MM.1S (cell line): ENCODE measurements around the gene SPC24.
"Not testable (repeated sequence)": the region's sequence is repeated elsewhere in the genome, so short reads cannot be mapped to it uniquely, and the experiment has no call there.

Source experiments
- DNase-seq: peaks from one replicate; pipeline ENCODE4 v3.0.0-alpha.2; 2015
- H2AFZ ChIP-seq: fragments of 300-600 bp; sonication (generic); 2 replicates; pipeline ENCODE4 v1.6.0; 2016; ENCODE audit warnings: antibody characterized with exemption, low read length
- H3F3A ChIP-seq: fragments of 300-600 bp; sonication (generic); 2 replicates; pipeline ENCODE4 v1.6.1; 2016; ENCODE audit warnings: mild to moderate bottlenecking, antibody characterized with exemption, low read length, moderate library complexity, mixed read lengths; ENCODE audit not compliant: insufficient read depth
- H3K27ac ChIP-seq: fragments of 300-600 bp; sonication (generic); 2 replicates; pipeline ENCODE4 v1.5.1; 2016; ENCODE audit warnings: mild to moderate bottlenecking, low read length
- H3K27me3 ChIP-seq: fragments of 300-600 bp; sonication (generic); replicated peaks from 2 replicates; pipeline ENCODE4 v1.6.0; 2016; ENCODE audit warnings: low read length; ENCODE audit not compliant: insufficient read depth
- H3K36me3 ChIP-seq: fragments of 300-600 bp; sonication (generic); replicated peaks from 2 replicates; pipeline ENCODE4 v1.6.1; 2016; ENCODE audit warnings: mild to moderate bottlenecking, low read length, mixed read lengths; ENCODE audit not compliant: insufficient read depth
- H3K4me1 ChIP-seq: fragments of 300-600 bp; sonication (generic); 2 replicates; pipeline ENCODE4 v1.6.1; 2016; ENCODE audit warnings: low read length, mixed read lengths
- H3K4me2 ChIP-seq: fragments of 300-600 bp; sonication (generic); 2 replicates; pipeline ENCODE4 v1.6.0; 2016; ENCODE audit warnings: low read depth, low read length
- H3K4me3 ChIP-seq: fragments of 300-600 bp; sonication (generic); 2 replicates; pipeline ENCODE4 v1.5.1; 2016; ENCODE audit warnings: low read length, mixed read lengths
- H3K79me2 ChIP-seq: fragments of 300-600 bp; sonication (generic); 2 replicates; pipeline ENCODE4 v1.6.1; 2016; ENCODE audit warnings: mixed run types, low read length, mixed read lengths
- H3K9ac ChIP-seq: fragments of 300-600 bp; sonication (generic); 2 replicates; pipeline ENCODE4 v1.6.1; 2016; ENCODE audit warnings: low read length, mixed read lengths
- H3K9me2 ChIP-seq: fragments of 300-600 bp; sonication (generic); replicated peaks from 2 replicates; pipeline ENCODE4 v1.6.1; 2016; ENCODE audit warnings: mild to moderate bottlenecking, low read length, mixed read lengths; ENCODE audit not compliant: insufficient read depth
- H3K9me3 ChIP-seq: fragments of 300-600 bp; sonication (generic); replicated peaks from 2 replicates; pipeline ENCODE4 v1.6.1; 2016; ENCODE audit warnings: mild to moderate bottlenecking, low read length, mixed read lengths; ENCODE audit not compliant: insufficient read depth
- H4K20me1 ChIP-seq: fragments of 300-600 bp; sonication (generic); 2 replicates; pipeline ENCODE4 v1.6.1; 2016; ENCODE audit warnings: mild to moderate bottlenecking, low read length, moderate library complexity, mixed read lengths; ENCODE audit not compliant: insufficient read depth
- CTCF ChIP-seq: fragments of 300-600 bp; sonication (generic); IDR thresholded peaks from 2 replicates; pipeline ENCODE4 v1.5.1; 2016; ENCODE audit warnings: antibody characterized with exemption, low read length, mixed read lengths
- EZH2 ChIP-seq: fragments of 300-600 bp; sonication (generic); optimal IDR thresholded peaks from 2 replicates; pipeline ENCODE3; 2017; ENCODE audit warnings: low read depth, mild to moderate bottlenecking, antibody characterized with exemption, low read length, mixed read lengths
- EZH2phosphoT487 ChIP-seq: fragments of 300-600 bp; sonication (generic); IDR thresholded peaks from 2 replicates; pipeline ENCODE4 v1.6.1; 2018; ENCODE audit warnings: antibody characterized with exemption, low read length

The SPC24 gene

GRCh38 chr19:11179716-11180297, 24.2 kb upstream of the SPC24 start:
- Histone ChIP-seq H3K79me2 (no peaks in the 10 kb centered on the region), H3K4me3 (peak overlapping the region; percentile 35), H3K9me3 (no peaks in the 10 kb centered on the region), H3K9me2 (no peaks in the 10 kb centered on the region), H3K36me3 (no peaks in the 10 kb centered on the region), H3K9ac (peak overlapping the region; percentile 35; the same call in 1 of the 2 replicates), H3K27ac (peak overlapping the region; percentile 41; the same call in 1 of the 2 replicates), H3K4me1 (peaks cover 10% of the 10 kb centered on the region; the same call in 1 of the 2 replicates), H4K20me1 (no peaks in the 10 kb centered on the region), H2AFZ (peak overlapping the region; percentile 81), H3K4me2 (peak overlapping the region; percentile 63), H3K27me3 (no peaks in the 10 kb centered on the region), H3F3A (peaks cover 8% of the 10 kb centered on the region; the same call in 1 of the 2 replicates)
- TF ChIP-seq EZH2phosphoT487 = no peak
- no peak for TF ChIP-seq EZH2
- no peak for TF ChIP-seq CTCF
- peak; percentile 74 for DNase-seq

- H3K9ac ChIP-seq, H3K27me3 ChIP-seq, H3K27ac ChIP-seq, H3K9me2 ChIP-seq, H4K20me1 ChIP-seq, H3K9me3 ChIP-seq, H3K4me1 ChIP-seq, H3K4me3 ChIP-seq, DNase-seq, H3F3A ChIP-seq, H3K79me2 ChIP-seq, H3K36me3 ChIP-seq, H2AFZ ChIP-seq: not testable (repeated sequence)
- peak overlapping the region; percentile 63; the same call in 1 of the 2 replicates for H3K4me2 ChIP-seq
Measured at GRCh38 chr19:11179145-11179465, 23.5 kb upstream of the SPC24 start.

GRCh38 chr19:11177592-11177991, 22.0 kb upstream of the SPC24 start:
- H3K27ac ChIP-seq = no peak overlapping the region
- no peaks in the 10 kb centered on the region for H3K36me3 ChIP-seq
- no peaks in the 10 kb centered on the region for H3K79me2 ChIP-seq
- H3K9me2 ChIP-seq = no peaks in the 10 kb centered on the region
- TF ChIP-seq EZH2 = no peak
- no peak for TF ChIP-seq CTCF
- no peak for TF ChIP-seq EZH2phosphoT487
- no peak for DNase-seq
- H3K27me3 ChIP-seq = no peaks in the 10 kb centered on the region
- no peak overlapping the region for H3K4me3 ChIP-seq
- H3K9ac ChIP-seq = no peak overlapping the region
- H3F3A ChIP-seq = peaks cover 8% of the 10 kb centered on the region; the same call in 1 of the 2 replicates
- no peak overlapping the region for H3K4me2 ChIP-seq
- no peaks in the 10 kb centered on the region for H3K9me3 ChIP-seq
- H2AFZ ChIP-seq = no peak overlapping the region
- H4K20me1 ChIP-seq = no peaks in the 10 kb centered on the region
- H3K4me1 ChIP-seq = peaks cover 10% of the 10 kb centered on the region; the same call in 1 of the 2 replicates

GRCh38 chr19:11176466-11177193, 21.0 kb upstream of the SPC24 start:
- H3K79me2 ChIP-seq = no peaks in the 10 kb centered on the region
- H3K36me3 ChIP-seq = no peaks in the 10 kb centered on the region
- no peak overlapping the region for H3K4me3 ChIP-seq
- no peaks in the 10 kb centered on the region for H3K9me3 ChIP-seq
- no peak overlapping the region for H3K9ac ChIP-seq
- TF ChIP-seq EZH2 (no peak), CTCF (no peak), EZH2phosphoT487 (no peak)
- H2AFZ ChIP-seq = no peak overlapping the region
- no peak overlapping the region for H3K4me2 ChIP-seq
- H3F3A ChIP-seq = peaks cover 8% of the 10 kb centered on the region; the same call in 1 of the 2 replicates
- no peaks in the 10 kb centered on the region for H3K27me3 ChIP-seq
- peaks cover 10% of the 10 kb centered on the region; the same call in 1 of the 2 replicates for H3K4me1 ChIP-seq
- H3K27ac ChIP-seq = no peak overlapping the region
- H4K20me1 ChIP-seq = no peaks in the 10 kb centered on the region
- DNase-seq = no peak
- H3K9me2 ChIP-seq = no peaks in the 10 kb centered on the region
